ENCODE results near the gene ITGA7.

DNA sequence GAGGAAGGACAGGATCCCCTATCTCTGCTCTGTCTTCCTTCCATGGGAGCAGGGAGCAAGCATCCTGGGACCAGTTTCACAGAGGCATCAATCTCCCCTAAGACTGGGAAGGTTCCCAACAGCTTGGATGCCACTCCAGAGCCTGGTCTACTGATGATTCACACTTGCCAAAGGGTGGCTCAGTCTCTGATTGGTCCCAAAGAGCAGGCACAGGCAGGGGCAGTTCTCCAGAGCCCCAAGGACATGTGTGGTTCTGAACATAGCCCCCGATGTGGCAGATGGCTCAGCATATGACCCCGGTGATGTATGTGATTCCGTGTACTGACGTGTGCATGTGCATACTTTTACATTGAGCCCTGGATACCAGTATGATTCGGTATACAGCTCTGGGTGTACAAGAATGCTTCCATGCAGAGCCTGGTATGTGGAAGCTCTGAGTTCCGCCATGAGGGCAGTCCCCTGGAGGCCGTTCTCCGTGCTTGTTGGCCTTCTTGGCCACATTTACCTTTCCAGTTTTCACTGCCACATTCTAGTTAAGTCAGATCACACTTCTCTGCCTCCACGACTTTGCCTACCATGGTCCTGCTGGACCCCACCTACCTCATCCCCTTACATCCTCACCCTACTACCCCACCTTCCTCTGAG is 21.2 kb downstream of the ITGA7 start:
- TF ChIP-seq, protein P1, sequence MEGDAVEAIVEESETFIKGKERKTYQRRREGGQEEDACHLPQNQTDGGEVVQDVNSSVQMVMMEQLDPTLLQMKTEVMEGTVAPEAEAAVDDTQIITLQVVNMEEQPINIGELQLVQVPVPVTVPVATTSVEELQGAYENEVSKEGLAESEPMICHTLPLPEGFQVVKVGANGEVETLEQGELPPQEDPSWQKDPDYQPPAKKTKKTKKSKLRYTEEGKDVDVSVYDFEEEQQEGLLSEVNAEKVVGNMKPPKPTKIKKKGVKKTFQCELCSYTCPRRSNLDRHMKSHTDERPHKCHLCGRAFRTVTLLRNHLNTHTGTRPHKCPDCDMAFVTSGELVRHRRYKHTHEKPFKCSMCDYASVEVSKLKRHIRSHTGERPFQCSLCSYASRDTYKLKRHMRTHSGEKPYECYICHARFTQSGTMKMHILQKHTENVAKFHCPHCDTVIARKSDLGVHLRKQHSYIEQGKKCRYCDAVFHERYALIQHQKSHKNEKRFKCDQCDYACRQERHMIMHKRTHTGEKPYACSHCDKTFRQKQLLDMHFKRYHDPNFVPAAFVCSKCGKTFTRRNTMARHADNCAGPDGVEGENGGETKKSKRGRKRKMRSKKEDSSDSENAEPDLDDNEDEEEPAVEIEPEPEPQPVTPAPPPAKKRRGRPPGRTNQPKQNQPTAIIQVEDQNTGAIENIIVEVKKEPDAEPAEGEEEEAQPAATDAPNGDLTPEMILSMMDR (IDR thresholded peaks at IDR 0.05): no peak
- TF ChIP-seq EZH2 (IDR thresholded peaks at IDR 0.05): no peak

All from neural progenitor cell (in vitro differentiated cells).